ENCODE measurements around the gene MRPL27.

Gene MRPL27

GRCh38 chr17:50359005-50359699, 13.8 kb downstream of the MRPL27 start:
- DNase-seq: no peak

- DNase-seq: no peak
Observed at GRCh38 chr17:50358177-50358576, 14.8 kb downstream of the MRPL27 start.

GRCh38 chr17:50356892-50357510, 16.0 kb downstream of the MRPL27 start:
- no peak for DNase-seq

GRCh38 chr17:50356418-50356817, 16.6 kb downstream of the MRPL27 start:
- DNase-seq: no peak

GRCh38 chr17:50355701-50356341, 17.2 kb downstream of the MRPL27 start:
- DNase-seq: no peak

- no peak for DNase-seq
Observed at GRCh38 chr17:50355336-50355700, 17.7 kb downstream of the MRPL27 start.

- DNase-seq: no peak
Observed at GRCh38 chr17:50354776-50355175, 18.2 kb downstream of the MRPL27 start.

- no peak for DNase-seq
Observed at GRCh38 chr17:50354198-50354597, 18.8 kb downstream of the MRPL27 start.

- DNase-seq: no peak
Observed at GRCh38 chr17:50353600-50354195, 19.3 kb downstream of the MRPL27 start.

GRCh38 chr17:50352693-50353599, 20.0 kb downstream of the MRPL27 start:
- no peak for DNase-seq

GRCh38 chr17:50352072-50352692, 20.8 kb downstream of the MRPL27 start:
- DNase-seq: no peak

- DNase-seq: no peak
Observed at GRCh38 chr17:50350733-50351132, 22.3 kb downstream of the MRPL27 start.

GRCh38 chr17:50349243-50349600, 23.8 kb downstream of the MRPL27 start:
- DNase-seq: no peak

- no peak for DNase-seq
Observed at GRCh38 chr17:50348522-50349242, 24.3 kb downstream of the MRPL27 start.

- DNase-seq: no peak
Observed at GRCh38 chr17:50347894-50348291, 25.1 kb downstream of the MRPL27 start.

GRCh38 chr17:50347117-50347893, 25.7 kb downstream of the MRPL27 start:
- DNase-seq: no peak

- no peak for DNase-seq
Observed at GRCh38 chr17:50346313-50347116, 26.5 kb downstream of the MRPL27 start.

GRCh38 chr17:50345432-50346312, 27.3 kb downstream of the MRPL27 start, which contains the start of gene XYLT2:
TSS of gene XYLT2 (plus strand) at chr17:50346126. CDS start at chr17:50346141, 15 bp downstream.
- peak; percentile 91 for DNase-seq
